Measurements from ENCODE around the gene CPSF4. TPM values are rescaled to one million over a fixed set of nuclear protein-coding genes. Genes with fewer than 3 reads are reported as not detected.

Gene CPSF4
- polyA plus RNA-seq, 3 donors: 11.6 to 56.3 (median 12.3) TPM

DNA sequence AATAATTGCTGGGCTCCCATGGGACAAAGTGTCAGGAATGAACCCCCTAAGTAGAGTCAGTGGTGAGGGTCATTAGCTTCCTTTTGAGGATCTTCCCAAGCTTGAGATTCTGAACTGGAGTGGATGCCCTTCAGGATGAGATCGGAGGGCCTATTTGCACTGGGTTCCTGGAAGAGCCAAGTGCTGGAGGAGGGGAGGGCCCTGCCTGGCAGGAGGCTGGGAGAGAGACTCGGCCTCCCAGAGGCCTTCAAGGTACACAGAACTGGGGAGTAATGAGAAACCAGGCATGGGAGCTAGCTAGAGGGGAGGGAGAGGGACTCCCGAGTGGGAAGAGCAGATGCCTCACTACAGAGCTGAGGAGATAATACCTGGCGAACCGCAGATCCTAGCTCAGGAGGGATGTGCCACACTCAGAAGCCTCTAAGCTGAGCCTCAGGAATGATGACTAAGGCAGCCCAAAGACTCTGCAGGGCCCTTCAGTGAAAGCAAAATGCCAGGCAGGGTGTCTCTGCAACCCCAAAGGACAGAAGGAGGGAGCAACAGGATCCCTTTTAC lies 39.8 kb upstream of the CPSF4 start:
- H3K79me2 ChIP-seq (ENCODE audit: insufficient read depth, low read length): peaks cover 28% of the 10 kb centered on the region

GRCh38 chr7:99399597-99399996 lies 39.1 kb upstream of the CPSF4 start:
- no peak for DNase-seq
- Histone ChIP-seq H3K9me3 (replicated peaks in 1 of 2; ENCODE audit: control insufficient read depth in 1 of 2, insufficient read depth in 1 of 2, low read length in 2 of 2) (no peaks in the 10 kb centered on the region), H3K79me2 (ENCODE audit: insufficient read depth, low read length) (peaks cover 28% of the 10 kb centered on the region), H2AFZ (ENCODE audit: insufficient read depth, low read depth, low read length, poor library complexity, severe bottlenecking) (no peak overlapping the region), H3K27ac (ENCODE audit: low read depth in 1 of 2, low read length in 2 of 2) (peak overlapping the region; percentile 31 to 59), H3K4me1 (ENCODE audit: control insufficient read depth in 1 of 2, insufficient read depth in 2 of 2, low read length in 2 of 2) (no peaks in the 10 kb centered on the region), H3K4me3 (replicated peaks in 1 of 3; ENCODE audit: low read depth in 2 of 3, low read length in 3 of 3) (no peak overlapping the region), H3K36me3 (replicated peaks in 1 of 2; ENCODE audit: control insufficient read depth in 1 of 2, insufficient read depth in 2 of 2, low read length in 2 of 2) (peaks cover 64 to 84% of the 10 kb centered on the region in 2 donors), H3K27me3 (ENCODE audit: control insufficient read depth in 2 of 2, insufficient read depth in 2 of 2, low read length in 2 of 2) (no peaks in the 10 kb centered on the region), H3K4me2 (replicated peaks; ENCODE audit: extremely low read depth, low read length, poor library complexity, severe bottlenecking) (no peak overlapping the region), H4K20me1 (ENCODE audit: insufficient read depth, low read length) (peaks cover 93% of the 10 kb centered on the region), H3K9ac (ENCODE audit: insufficient read depth, low read length, poor library complexity, severe bottlenecking) (no peak overlapping the region)
- H3K9me3 Mint-ChIP-seq: peaks cover 0 to 2% (median 0%) of the 10 kb centered on the region in 7 donors
- H3K36me3 Mint-ChIP-seq: peaks cover 62 to 80% of the 10 kb centered on the region in 2 donors
- TF ChIP-seq, protein P1, sequence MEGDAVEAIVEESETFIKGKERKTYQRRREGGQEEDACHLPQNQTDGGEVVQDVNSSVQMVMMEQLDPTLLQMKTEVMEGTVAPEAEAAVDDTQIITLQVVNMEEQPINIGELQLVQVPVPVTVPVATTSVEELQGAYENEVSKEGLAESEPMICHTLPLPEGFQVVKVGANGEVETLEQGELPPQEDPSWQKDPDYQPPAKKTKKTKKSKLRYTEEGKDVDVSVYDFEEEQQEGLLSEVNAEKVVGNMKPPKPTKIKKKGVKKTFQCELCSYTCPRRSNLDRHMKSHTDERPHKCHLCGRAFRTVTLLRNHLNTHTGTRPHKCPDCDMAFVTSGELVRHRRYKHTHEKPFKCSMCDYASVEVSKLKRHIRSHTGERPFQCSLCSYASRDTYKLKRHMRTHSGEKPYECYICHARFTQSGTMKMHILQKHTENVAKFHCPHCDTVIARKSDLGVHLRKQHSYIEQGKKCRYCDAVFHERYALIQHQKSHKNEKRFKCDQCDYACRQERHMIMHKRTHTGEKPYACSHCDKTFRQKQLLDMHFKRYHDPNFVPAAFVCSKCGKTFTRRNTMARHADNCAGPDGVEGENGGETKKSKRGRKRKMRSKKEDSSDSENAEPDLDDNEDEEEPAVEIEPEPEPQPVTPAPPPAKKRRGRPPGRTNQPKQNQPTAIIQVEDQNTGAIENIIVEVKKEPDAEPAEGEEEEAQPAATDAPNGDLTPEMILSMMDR (IDR thresholded peaks at IDR 0.05): no peak
- peaks cover 0 to under 1% (median 0%) of the 10 kb centered on the region in 3 donors for H3K27me3 Mint-ChIP-seq (ENCODE audit: low read depth in 3 of 3)
- H3K4me3 Mint-ChIP-seq: no peak overlapping the region
- peak overlapping the region in 5 of 7 donors; percentile 37 to 80 (median 65) for H3K27ac Mint-ChIP-seq
- peaks cover 8% of the 10 kb centered on the region for H3K4me1 Mint-ChIP-seq
- intact Hi-C loops (cut with micrococcal nuclease): no loop called here
- WGBS (ENCODE audit: insufficient coverage): 88% methylated on average over 5 of the region's 6 CpGs

More for the DNA sequence above, 39.8 kb upstream of the CPSF4 start:
- H3K4me3 ChIP-seq (replicated peaks in 1 of 3; ENCODE audit: low read depth in 2 of 3, low read length in 3 of 3): no peak overlapping the region
- H3K4me3 Mint-ChIP-seq: no peak overlapping the region
- TF ChIP-seq, protein P1 (IDR thresholded peaks at IDR 0.05): no peak
- intact Hi-C loops (cut with micrococcal nuclease): no loop called here
- no peaks in the 10 kb centered on the region for H3K27me3 Mint-ChIP-seq (ENCODE audit: low read depth in 3 of 3)
- no peaks in the 10 kb centered on the region for H3K9me3 ChIP-seq (replicated peaks in 1 of 2; ENCODE audit: control insufficient read depth in 1 of 2, insufficient read depth in 1 of 2, low read length in 2 of 2)
- no peaks in the 10 kb centered on the region for H3K27me3 ChIP-seq (ENCODE audit: control insufficient read depth in 2 of 2, insufficient read depth in 2 of 2, low read length in 2 of 2)
- peak overlapping the region; percentile 31 to 59 for H3K27ac ChIP-seq (ENCODE audit: low read depth in 1 of 2, low read length in 2 of 2)
- no peaks in the 10 kb centered on the region for H3K4me1 ChIP-seq (ENCODE audit: control insufficient read depth in 1 of 2, insufficient read depth in 2 of 2, low read length in 2 of 2)
- peaks cover 63 to 81% of the 10 kb centered on the region in 2 donors for H3K36me3 Mint-ChIP-seq
- peak overlapping the region; percentile 33 to 81 (median 67) for H3K27ac Mint-ChIP-seq
- no peak overlapping the region for H3K9ac ChIP-seq (ENCODE audit: insufficient read depth, low read length, poor library complexity, severe bottlenecking)
- no peak for DNase-seq
- H3K36me3 ChIP-seq (replicated peaks in 1 of 2; ENCODE audit: control insufficient read depth in 1 of 2, insufficient read depth in 2 of 2, low read length in 2 of 2): peaks cover 64 to 84% of the 10 kb centered on the region in 2 donors
- peaks cover 9% of the 10 kb centered on the region for H3K4me1 Mint-ChIP-seq
- H2AFZ ChIP-seq (ENCODE audit: insufficient read depth, low read depth, low read length, poor library complexity, severe bottlenecking): no peak overlapping the region
- no peak overlapping the region for H3K4me2 ChIP-seq (replicated peaks; ENCODE audit: extremely low read depth, low read length, poor library complexity, severe bottlenecking)
- H3K9me3 Mint-ChIP-seq: peaks cover 0 to 2% (median 0%) of the 10 kb centered on the region in 7 donors
- peaks cover 93% of the 10 kb centered on the region for H4K20me1 ChIP-seq (ENCODE audit: insufficient read depth, low read length)
- WGBS (ENCODE audit: insufficient coverage): 91% methylated on average over 4 of the region's 5 CpGs
